GM19351 (cell line): Measurements from ENCODE around the gene SURF1.
"Not testable (repeated sequence)": the region's sequence is repeated elsewhere in the genome, so short reads cannot be mapped to it uniquely, and the experiment has no call there.

Source experiments
- ATAC-seq: cut with Tn5 transposase; IDR thresholded peaks from one replicate; pipeline ENCODE4 v1.9.1; 2021; ENCODE audit warnings: mild to moderate bottlenecking, moderate library complexity; ENCODE audit not compliant: unreplicated experiment

Gene SURF1

GRCh38 chr9:133356391-133357091 is at the start of gene SURF1, which contains the start of gene SURF2:
Gene SURF1, minus strand, starts transcription at chr9:133356487. Its CDS starts 34 bp downstream, at chr9:133356453.
Gene SURF2, plus strand, starts transcription at chr9:133356550. Its CDS starts 43 bp downstream, at chr9:133356593.
- peak; percentile 79 for ATAC-seq

- ATAC-seq, result no peak
Measured at GRCh38 chr9:133405508-133406438, 49.5 kb upstream of the SURF1 start.

- no peak for ATAC-seq
Measured at GRCh38 chr9:133404454-133405002, 48.2 kb upstream of the SURF1 start.

- no peak for ATAC-seq
Measured at GRCh38 chr9:133403766-133404453, 47.6 kb upstream of the SURF1 start.

- ATAC-seq, result no peak
Measured at GRCh38 chr9:133402689-133403088, 46.4 kb upstream of the SURF1 start.

- no peak for ATAC-seq
Measured at GRCh38 chr9:133401588-133401987, 45.3 kb upstream of the SURF1 start.

- ATAC-seq, result no peak
Measured at GRCh38 chr9:133400292-133400691, 44.0 kb upstream of the SURF1 start.

GRCh38 chr9:133397895-133398294 is 41.6 kb upstream of the SURF1 start:
- ATAC-seq, result no peak

GRCh38 chr9:133397370-133397769 is 41.1 kb upstream of the SURF1 start:
- ATAC-seq, result no peak

GRCh38 chr9:133396952-133397351 is 40.7 kb upstream of the SURF1 start:
- no peak for ATAC-seq

- no peak for ATAC-seq
Measured at GRCh38 chr9:133394687-133395271, 38.5 kb upstream of the SURF1 start.

- ATAC-seq, result no peak
Measured at GRCh38 chr9:133393399-133393798, 37.1 kb upstream of the SURF1 start.

- not testable (repeated sequence) for ATAC-seq
Measured at GRCh38 chr9:133392308-133392707, 36.0 kb upstream of the SURF1 start.

- ATAC-seq, result not testable (repeated sequence)
Measured at GRCh38 chr9:133391449-133391848, 35.2 kb upstream of the SURF1 start.

GRCh38 chr9:133390713-133391112 is 34.4 kb upstream of the SURF1 start:
- no peak for ATAC-seq

GRCh38 chr9:133389562-133389961 is 33.3 kb upstream of the SURF1 start:
- no peak for ATAC-seq

GRCh38 chr9:133389025-133389557 is 32.8 kb upstream of the SURF1 start:
- no peak for ATAC-seq

- ATAC-seq, result no peak
Measured at GRCh38 chr9:133387680-133388079, 31.4 kb upstream of the SURF1 start.

GRCh38 chr9:133386338-133386737 is 30.1 kb upstream of the SURF1 start:
- no peak for ATAC-seq

- no peak for ATAC-seq
Measured at GRCh38 chr9:133385452-133385851, 29.2 kb upstream of the SURF1 start.
